ENCODE data around the gene LRRC75A. TPM values are rescaled to one million over a fixed set of nuclear protein-coding genes. Genes with fewer than 3 reads are reported as not detected.

Gene LRRC75A
- total RNA-seq, 2 donors from 2014 or later = 3.2 to 5.0 TPM

- no peaks in the 10 kb centered on the region for H3K36me3 ChIP-seq (ENCODE audit: control insufficient read depth, insufficient read depth, low read length)
- no peak overlapping the region for H3K9ac ChIP-seq (ENCODE audit: extremely low read depth, low read length, poor library complexity, severe bottlenecking)
- Mint-ChIP-seq H3K36me3 (ENCODE audit: low read depth) (peaks cover 1% of the 10 kb centered on the region), H3K9me3 (no peaks in the 10 kb centered on the region), H3K4me3 (no peak overlapping the region), H3K27ac (no peak overlapping the region), H3K27me3 (ENCODE audit: insufficient read depth) (peaks cover 17% of the 10 kb centered on the region), H3K4me1 (peaks cover 9% of the 10 kb centered on the region)
- no peaks in the 10 kb centered on the region for H3K9me3 ChIP-seq (ENCODE audit: control insufficient read depth, low read length)
- H3K4me3 ChIP-seq (ENCODE audit: low read length) = no peak overlapping the region
- DNase-seq = no peak
- WGBS, 2 experiments (ENCODE audit: insufficient coverage in 1 of 2, insufficient read length in 1 of 2) = 82 to 87% methylated on average over 7 to 12 of the region's 12 CpGs
- TF ChIP-seq CTCF (conservative IDR thresholded peaks at IDR 0.05) = no peak
- H3K4me1 ChIP-seq (ENCODE audit: control insufficient read depth, insufficient read depth, low read length) = peaks cover 10% of the 10 kb centered on the region
- H3K27me3 ChIP-seq (ENCODE audit: control insufficient read depth, insufficient read depth, low read length, poor library complexity, severe bottlenecking) = peaks cover 4% of the 10 kb centered on the region
- no peak overlapping the region for H3K27ac ChIP-seq (ENCODE audit: low read depth, low read length)
Observed at GRCh38 chr17:16464303-16465051, 27.5 kb downstream of the LRRC75A start.

GRCh38 chr17:16463358-16464302 is 28.4 kb downstream of the LRRC75A start:
- Mint-ChIP-seq H3K4me3 (no peak overlapping the region), H3K4me1 (peaks cover 16% of the 10 kb centered on the region), H3K27ac (no peak overlapping the region), H3K36me3 (ENCODE audit: low read depth) (peaks cover 1% of the 10 kb centered on the region), H3K9me3 (no peaks in the 10 kb centered on the region), H3K27me3 (ENCODE audit: insufficient read depth) (peaks cover 12% of the 10 kb centered on the region)
- Histone ChIP-seq H3K36me3 (ENCODE audit: control insufficient read depth, insufficient read depth, low read length) (no peaks in the 10 kb centered on the region), H3K9ac (ENCODE audit: extremely low read depth, low read length, poor library complexity, severe bottlenecking) (no peak overlapping the region), H3K4me3 (ENCODE audit: low read length) (no peak overlapping the region), H3K27me3 (ENCODE audit: control insufficient read depth, insufficient read depth, low read length, poor library complexity, severe bottlenecking) (no peaks in the 10 kb centered on the region), H3K4me1 (ENCODE audit: control insufficient read depth, insufficient read depth, low read length) (peaks cover 10% of the 10 kb centered on the region), H3K9me3 (ENCODE audit: control insufficient read depth, low read length) (no peaks in the 10 kb centered on the region), H3K27ac (ENCODE audit: low read depth, low read length) (peak overlapping the region; percentile 53)
- peak; percentile 76 for DNase-seq
- peak; percentile 42 for TF ChIP-seq CTCF (conservative IDR thresholded peaks at IDR 0.05)
- WGBS, 2 experiments (ENCODE audit: insufficient coverage in 1 of 2, insufficient read length in 1 of 2) = 85 to 91% methylated on average over 4 to 13 of the region's 13 CpGs

GRCh38 chr17:16462070-16462864 is 29.7 kb downstream of the LRRC75A start:
- no peak for TF ChIP-seq CTCF (conservative IDR thresholded peaks at IDR 0.05)
- Histone ChIP-seq H3K27ac (ENCODE audit: low read depth, low read length) (no peak overlapping the region), H3K9me3 (ENCODE audit: control insufficient read depth, low read length) (no peaks in the 10 kb centered on the region), H3K36me3 (ENCODE audit: control insufficient read depth, insufficient read depth, low read length) (no peaks in the 10 kb centered on the region), H3K4me3 (ENCODE audit: low read length) (no peak overlapping the region), H3K9ac (ENCODE audit: extremely low read depth, low read length, poor library complexity, severe bottlenecking) (no peak overlapping the region), H3K4me1 (ENCODE audit: control insufficient read depth, insufficient read depth, low read length) (peaks cover 10% of the 10 kb centered on the region), H3K27me3 (ENCODE audit: control insufficient read depth, insufficient read depth, low read length, poor library complexity, severe bottlenecking) (no peaks in the 10 kb centered on the region)
- no peak for DNase-seq
- Mint-ChIP-seq H3K36me3 (ENCODE audit: low read depth) (peaks cover 1% of the 10 kb centered on the region), H3K27me3 (ENCODE audit: insufficient read depth) (no peaks in the 10 kb centered on the region), H3K9me3 (no peaks in the 10 kb centered on the region), H3K4me1 (peaks cover 16% of the 10 kb centered on the region), H3K4me3 (no peak overlapping the region), H3K27ac (no peak overlapping the region)
- WGBS, 2 experiments (ENCODE audit: insufficient coverage in 1 of 2, insufficient read length in 1 of 2) = 95 to 98% methylated on average over 10 to 20 of the region's 20 CpGs

Data from endodermal cell (in vitro differentiated cells).